ENCODE measurements around the gene ASIC4. TPM values are rescaled to one million over a fixed set of nuclear protein-coding genes. Genes with fewer than 3 reads are reported as not detected.

ASIC4 gene
- polyA plus RNA-seq, 2 of the 4 experiments (the other 2 are of a cell fraction): 0.04 TPM; not detected in 1

DNA sequence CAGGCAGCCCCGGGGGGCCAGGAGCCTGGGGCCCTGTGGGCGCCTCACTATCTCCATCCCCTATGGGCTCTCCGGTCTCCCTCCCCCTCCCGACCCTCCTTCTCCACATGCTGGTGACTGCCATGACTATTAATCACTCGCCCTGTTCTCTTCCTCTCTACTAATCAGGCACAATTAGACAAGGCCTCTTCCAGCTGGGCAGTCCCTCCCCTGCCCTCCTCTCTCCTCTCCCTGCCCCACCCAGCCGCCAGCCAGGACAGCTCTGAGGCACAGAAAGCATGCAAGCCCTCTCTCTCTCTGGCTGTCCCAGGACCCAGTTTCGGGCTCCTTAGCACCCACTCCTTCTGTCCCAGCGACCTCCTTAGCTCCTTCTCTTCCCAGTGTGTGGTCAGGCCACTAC, 5.8 kb downstream of the ASIC4 start:
- DNase-seq (ENCODE audit: low read depth in 1 of 2, low spot score in 1 of 2) (no peak), FAIRE-seq (no peak)
- POLR2A ChIA-PET: interaction anchor here (0.8 to 1.4 kb wide), 2 partner anchors 10 to 22 kb away, joined by 3 read pairs; partner anchors contain the start of gene GMPPA

DNA sequence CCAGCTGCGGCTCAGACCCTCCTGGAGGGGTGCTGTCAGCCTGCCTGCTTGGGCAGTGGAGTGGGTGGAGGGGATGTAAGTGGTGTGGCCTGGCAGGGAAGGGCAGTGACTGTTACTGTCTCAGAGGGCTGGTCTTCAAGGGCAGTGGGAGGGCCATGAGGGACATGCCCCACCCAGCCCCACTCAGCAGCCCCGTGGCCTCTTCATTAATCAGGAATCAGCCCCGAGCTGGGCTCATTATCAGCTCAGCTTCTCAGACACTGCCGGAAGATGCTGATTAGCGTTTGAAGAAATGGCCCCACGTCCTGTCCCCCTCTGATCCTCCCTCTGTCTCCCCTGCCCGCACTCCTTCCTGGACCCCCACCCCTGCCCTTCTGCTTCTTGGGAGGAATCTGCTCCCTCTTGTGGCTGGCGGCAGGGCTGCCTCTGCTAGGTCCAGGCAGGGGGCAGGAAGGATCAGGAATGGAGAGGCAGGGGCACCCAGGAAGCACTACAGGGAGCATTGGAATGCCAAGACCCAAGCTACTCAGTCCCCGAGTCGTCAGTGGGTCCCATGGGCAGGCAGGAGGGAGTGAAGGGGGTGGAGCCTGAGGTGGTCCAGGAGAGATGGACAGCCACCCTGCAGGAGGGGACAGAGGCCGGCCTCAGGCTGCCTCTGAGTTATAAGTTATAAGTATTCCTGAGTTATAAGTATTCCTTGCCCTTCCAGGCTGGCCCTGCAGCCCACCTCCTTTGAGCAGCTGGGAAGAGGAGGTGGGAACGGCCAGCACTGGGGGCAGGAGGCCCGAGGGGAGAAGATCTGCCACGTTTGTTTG, 7.0 kb downstream of the ASIC4 start:
- TF ChIP-seq EHMT2 (IDR thresholded peaks at IDR 0.05; ENCODE audit: low read depth): no peak
- peak; percentile 74; the same call in 1 of the 2 replicates for TF ChIP-seq MAZ (IDR thresholded peaks at IDR 0.05; ENCODE audit: borderline replicate concordance, low read depth, low read length)
- TF ChIP-seq, protein P1, sequence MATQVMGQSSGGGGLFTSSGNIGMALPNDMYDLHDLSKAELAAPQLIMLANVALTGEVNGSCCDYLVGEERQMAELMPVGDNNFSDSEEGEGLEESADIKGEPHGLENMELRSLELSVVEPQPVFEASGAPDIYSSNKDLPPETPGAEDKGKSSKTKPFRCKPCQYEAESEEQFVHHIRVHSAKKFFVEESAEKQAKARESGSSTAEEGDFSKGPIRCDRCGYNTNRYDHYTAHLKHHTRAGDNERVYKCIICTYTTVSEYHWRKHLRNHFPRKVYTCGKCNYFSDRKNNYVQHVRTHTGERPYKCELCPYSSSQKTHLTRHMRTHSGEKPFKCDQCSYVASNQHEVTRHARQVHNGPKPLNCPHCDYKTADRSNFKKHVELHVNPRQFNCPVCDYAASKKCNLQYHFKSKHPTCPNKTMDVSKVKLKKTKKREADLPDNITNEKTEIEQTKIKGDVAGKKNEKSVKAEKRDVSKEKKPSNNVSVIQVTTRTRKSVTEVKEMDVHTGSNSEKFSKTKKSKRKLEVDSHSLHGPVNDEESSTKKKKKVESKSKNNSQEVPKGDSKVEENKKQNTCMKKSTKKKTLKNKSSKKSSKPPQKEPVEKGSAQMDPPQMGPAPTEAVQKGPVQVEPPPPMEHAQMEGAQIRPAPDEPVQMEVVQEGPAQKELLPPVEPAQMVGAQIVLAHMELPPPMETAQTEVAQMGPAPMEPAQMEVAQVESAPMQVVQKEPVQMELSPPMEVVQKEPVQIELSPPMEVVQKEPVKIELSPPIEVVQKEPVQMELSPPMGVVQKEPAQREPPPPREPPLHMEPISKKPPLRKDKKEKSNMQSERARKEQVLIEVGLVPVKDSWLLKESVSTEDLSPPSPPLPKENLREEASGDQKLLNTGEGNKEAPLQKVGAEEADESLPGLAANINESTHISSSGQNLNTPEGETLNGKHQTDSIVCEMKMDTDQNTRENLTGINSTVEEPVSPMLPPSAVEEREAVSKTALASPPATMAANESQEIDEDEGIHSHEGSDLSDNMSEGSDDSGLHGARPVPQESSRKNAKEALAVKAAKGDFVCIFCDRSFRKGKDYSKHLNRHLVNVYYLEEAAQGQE (IDR thresholded peaks at IDR 0.05): no peak
- TF ChIP-seq TP53 (CRISPR knock-in tag; IDR thresholded peaks at IDR 0.05): no peak
- TF ChIP-seq SMC3 (IDR thresholded peaks at IDR 0.05): peak; percentile 86
- peak; percentile 57 to 60 for TF ChIP-seq RAD21 (conservative IDR thresholded peaks at IDR 0.05 in 1 of 2, IDR thresholded peaks at IDR 0.05 in 1 of 2)
- no peak for TF ChIP-seq ZC3H11A (IDR thresholded peaks at IDR 0.05)
- TF ChIP-seq, protein P2, sequence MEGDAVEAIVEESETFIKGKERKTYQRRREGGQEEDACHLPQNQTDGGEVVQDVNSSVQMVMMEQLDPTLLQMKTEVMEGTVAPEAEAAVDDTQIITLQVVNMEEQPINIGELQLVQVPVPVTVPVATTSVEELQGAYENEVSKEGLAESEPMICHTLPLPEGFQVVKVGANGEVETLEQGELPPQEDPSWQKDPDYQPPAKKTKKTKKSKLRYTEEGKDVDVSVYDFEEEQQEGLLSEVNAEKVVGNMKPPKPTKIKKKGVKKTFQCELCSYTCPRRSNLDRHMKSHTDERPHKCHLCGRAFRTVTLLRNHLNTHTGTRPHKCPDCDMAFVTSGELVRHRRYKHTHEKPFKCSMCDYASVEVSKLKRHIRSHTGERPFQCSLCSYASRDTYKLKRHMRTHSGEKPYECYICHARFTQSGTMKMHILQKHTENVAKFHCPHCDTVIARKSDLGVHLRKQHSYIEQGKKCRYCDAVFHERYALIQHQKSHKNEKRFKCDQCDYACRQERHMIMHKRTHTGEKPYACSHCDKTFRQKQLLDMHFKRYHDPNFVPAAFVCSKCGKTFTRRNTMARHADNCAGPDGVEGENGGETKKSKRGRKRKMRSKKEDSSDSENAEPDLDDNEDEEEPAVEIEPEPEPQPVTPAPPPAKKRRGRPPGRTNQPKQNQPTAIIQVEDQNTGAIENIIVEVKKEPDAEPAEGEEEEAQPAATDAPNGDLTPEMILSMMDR (IDR thresholded peaks at IDR 0.05): peak; percentile 70
- 33% methylated on average over 12 of the region's 14 CpGs for WGBS (ENCODE audit: missing lambda C conversion rate)
- Histone ChIP-seq H3K27ac (peak overlapping the region; percentile 15 to 80; a peak in 4 of 6 replicates), H3K4me2 (peak overlapping the region; percentile 52), H3K4me3 (0 out of 3 replicates have a peak overlapping the region, but pooled peaks have one; percentile 9), H3K9me3 (no peaks in the 10 kb centered on the region), H3K4me1 (peaks cover 17% of the 10 kb centered on the region)
- CTCF ChIA-PET: interaction anchor here (0.8 to 79.1 kb wide), 10 partner anchors 8 to 223 kb away, joined by 3 to 3291 read pairs (median 5); partner anchors contain the start of genes ASIC4, CHPF, GMPPA and SPEG
- ATAC-seq: peak; percentile 76 to 94
- FAIRE-seq: no peak
- POLR2A ChIA-PET: interaction anchor here (1.4 kb wide), 1 partner anchor 11 kb away, joined by 3 read pairs; no protein-coding TSS in a partner anchor
- peak; percentile 60 to 87 for DNase-seq (ENCODE audit: low read depth in 1 of 2, low spot score in 1 of 2)

More for the DNA sequence above, 5.8 kb downstream of the ASIC4 start:
- no peak for TF ChIP-seq MYC (IDR thresholded peaks at IDR 0.05; ENCODE audit: borderline replicate concordance, low read length)
- TF ChIP-seq, protein P3, sequence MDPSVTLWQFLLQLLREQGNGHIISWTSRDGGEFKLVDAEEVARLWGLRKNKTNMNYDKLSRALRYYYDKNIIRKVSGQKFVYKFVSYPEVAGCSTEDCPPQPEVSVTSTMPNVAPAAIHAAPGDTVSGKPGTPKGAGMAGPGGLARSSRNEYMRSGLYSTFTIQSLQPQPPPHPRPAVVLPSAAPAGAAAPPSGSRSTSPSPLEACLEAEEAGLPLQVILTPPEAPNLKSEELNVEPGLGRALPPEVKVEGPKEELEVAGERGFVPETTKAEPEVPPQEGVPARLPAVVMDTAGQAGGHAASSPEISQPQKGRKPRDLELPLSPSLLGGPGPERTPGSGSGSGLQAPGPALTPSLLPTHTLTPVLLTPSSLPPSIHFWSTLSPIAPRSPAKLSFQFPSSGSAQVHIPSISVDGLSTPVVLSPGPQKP (IDR thresholded peaks at IDR 0.05; ENCODE audit: low read depth, low read length): no peak
- no peak for TF ChIP-seq TP53 (CRISPR knock-in tag; IDR thresholded peaks at IDR 0.05)
- TF ChIP-seq, protein P4, sequence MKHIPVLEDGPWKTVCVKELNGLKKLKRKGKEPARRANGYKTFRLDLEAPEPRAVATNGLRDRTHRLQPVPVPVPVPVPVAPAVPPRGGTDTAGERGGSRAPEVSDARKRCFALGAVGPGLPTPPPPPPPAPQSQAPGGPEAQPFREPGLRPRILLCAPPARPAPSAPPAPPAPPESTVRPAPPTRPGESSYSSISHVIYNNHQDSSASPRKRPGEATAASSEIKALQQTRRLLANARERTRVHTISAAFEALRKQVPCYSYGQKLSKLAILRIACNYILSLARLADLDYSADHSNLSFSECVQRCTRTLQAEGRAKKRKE (CRISPR knock-in tag; IDR thresholded peaks at IDR 0.05; ENCODE audit: low read depth): no peak
- no peak for TF ChIP-seq HEYL (CRISPR knock-in tag; IDR thresholded peaks at IDR 0.05)
- TF ChIP-seq MAFK (IDR thresholded peaks at IDR 0.05; ENCODE audit: partially characterized antibody): no peak
- TF ChIP-seq, protein P5, sequence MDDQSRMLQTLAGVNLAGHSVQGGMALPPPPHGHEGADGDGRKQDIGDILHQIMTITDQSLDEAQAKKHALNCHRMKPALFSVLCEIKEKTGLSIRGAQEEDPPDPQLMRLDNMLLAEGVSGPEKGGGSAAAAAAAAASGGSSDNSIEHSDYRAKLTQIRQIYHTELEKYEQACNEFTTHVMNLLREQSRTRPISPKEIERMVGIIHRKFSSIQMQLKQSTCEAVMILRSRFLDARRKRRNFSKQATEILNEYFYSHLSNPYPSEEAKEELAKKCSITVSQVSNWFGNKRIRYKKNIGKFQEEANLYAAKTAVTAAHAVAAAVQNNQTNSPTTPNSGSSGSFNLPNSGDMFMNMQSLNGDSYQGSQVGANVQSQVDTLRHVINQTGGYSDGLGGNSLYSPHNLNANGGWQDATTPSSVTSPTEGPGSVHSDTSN (IDR thresholded peaks at IDR 0.05): no peak
- WGBS (ENCODE audit: missing lambda C conversion rate): 66% methylated on average over 8 of the region's 8 CpGs
- H3K9me3 ChIP-seq: no peaks in the 10 kb centered on the region
- no peak overlapping the region for H3K4me3 ChIP-seq
- ATAC-seq: no peak
- CTCF ChIA-PET: interaction anchor here (1.1 to 79.1 kb wide), 7 partner anchors 9 to 117 kb away, joined by 3 to 3291 read pairs (median 9); partner anchors contain the start of genes ASIC4, CHPF, GMPPA and SPEG
- H3K4me1 ChIP-seq: peaks cover 17% of the 10 kb centered on the region
- H3K4me2 ChIP-seq: no peak overlapping the region
- H3K27ac ChIP-seq: no peak overlapping the region
